A549 (cell line): ENCODE measurements around the gene WDR3. TPM values are rescaled to one million over a fixed set of nuclear protein-coding genes. Genes with fewer than 3 reads are reported as not detected.

Experiments used
- ATAC-seq, 2 experiments: fragments of 200-7000 bp in 1 of 2; fragments of >200 bp in 1 of 2; cut with Nextera tagmentation in 1 of 2; cut with Tn5 transposase in 1 of 2; 3 replicates each; pipeline versions ENCODE4 v1.8.0 to v1.9.1; 2018 to 2020; ENCODE audit warnings: mild to moderate bottlenecking in 1 of 2, moderate library complexity in 1 of 2
- CTCF ChIA-PET: fragments of 300-600 bp; sonication (Branson Sonifier 250); formaldehyde crosslinking; extraction: SDS; loops from one replicate; lab custom pipeline; 2021; ENCODE audit warnings: antibody characterized with exemption, inconsistent platforms; lab: Yijun Ruan, JAX
- POLR2A ChIA-PET: fragments of 350-600 bp; formaldehyde crosslinking; extraction: SDS; loops from one replicate; lab custom pipeline; 2021; ENCODE audit warnings: antibody characterized with exemption, inconsistent platforms; lab: Yijun Ruan, JAX
- DNase-seq, 2 experiments: peaks; one replicate each; pipeline versions ENCODE4 v3.0.0 to v3.0.0-alpha.2; 2011 to 2016; ENCODE audit warnings: low read depth in 1 of 2, low spot score in 1 of 2
- FAIRE-seq: peaks from 2 replicates; lab custom pipeline; 2011; peaks lifted over from hg19 to GRCh38; lab: Jason Lieb, UNC
- H3K27ac ChIP-seq, 2 experiments: fragments of >200 bp; sonication (Bioruptor Twin); formaldehyde crosslinking; 3 replicates each; pipeline ENCODE4 v1.5.1; 2016 to 2017
- H3K4me1 ChIP-seq: fragments of >200 bp; sonication (Bioruptor Twin); formaldehyde crosslinking; 3 replicates; pipeline ENCODE4 v1.6.1; 2016
- H3K4me2 ChIP-seq: fragments of >200 bp; sonication (Bioruptor Twin); formaldehyde crosslinking; 3 replicates; pipeline ENCODE4 v1.6.1; 2016
- H3K4me3 ChIP-seq: fragments of >200 bp; sonication (Bioruptor Twin); formaldehyde crosslinking; 3 replicates; pipeline ENCODE4 v1.5.1; 2016
- H3K9me3 ChIP-seq: fragments of >200 bp; sonication (Bioruptor Twin); formaldehyde crosslinking; 3 replicates; pipeline ENCODE4 v1.6.1; 2016
- EHF ChIP-seq: fragments of 250-450 bp; sonication (Bioruptor Pico); IDR thresholded peaks from 2 replicates; pipeline ENCODE4 v1.5.0; 2020; ENCODE audit warnings: mild to moderate bottlenecking
- EHMT2 ChIP-seq: fragments of 200-600 bp; sonication (generic); IDR thresholded peaks from 2 replicates; pipeline ENCODE4 v1.6.1; 2016; ENCODE audit warnings: antibody characterized with exemption, low read depth, mild to moderate bottlenecking, moderate library complexity
- FOSB ChIP-seq: fragments of 250-450 bp; sonication (Bioruptor Pico); IDR thresholded peaks from 2 replicates; pipeline ENCODE4 v1.5.0; 2020; ENCODE audit warnings: mild to moderate bottlenecking, moderate library complexity
- FOXS1 ChIP-seq: fragments of 250-450 bp; sonication (Bioruptor Pico); IDR thresholded peaks from 2 replicates; pipeline ENCODE4 v1.5.0; 2020; ENCODE audit warnings: mild to moderate bottlenecking, moderate library complexity
- HDAC2 ChIP-seq: fragments of 200-600 bp; sonication (generic); IDR thresholded peaks from 2 replicates; pipeline ENCODE4 v1.6.1; 2016
- HOXA7 ChIP-seq: fragments of 250-450 bp; sonication (Bioruptor Pico); IDR thresholded peaks from 2 replicates; pipeline ENCODE4 v1.5.0; 2020; ENCODE audit warnings: mild to moderate bottlenecking, moderate library complexity
- HOXB13 ChIP-seq: fragments of 250-450 bp; sonication (Bioruptor Pico); IDR thresholded peaks from 2 replicates; pipeline ENCODE4 v1.5.0; 2020; ENCODE audit warnings: low read depth, mild to moderate bottlenecking, moderate library complexity
- HOXB5 ChIP-seq: fragments of 250-450 bp; sonication (Bioruptor Pico); IDR thresholded peaks from 2 replicates; pipeline ENCODE4 v1.5.0; 2020; ENCODE audit warnings: mild to moderate bottlenecking, moderate library complexity
- JUN ChIP-seq, 2 experiments: fragments of >200 bp; sonication (Bioruptor Twin); formaldehyde crosslinking; IDR thresholded peaks; 2 replicates in 1 of 2; 3 replicates in 1 of 2; pipeline ENCODE4 v1.6.1; 2016 to 2017
- JUNB ChIP-seq: fragments of >200 bp; sonication (Bioruptor Twin); formaldehyde crosslinking; IDR thresholded peaks from 2 replicates; pipeline ENCODE4 v1.6.1; 2016
- MAFK ChIP-seq: fragments of 450-650 bp; IDR thresholded peaks from 2 replicates; pipeline ENCODE4 v1.6.1; 2014; ENCODE audit not compliant: partially characterized antibody
- NFE2L2 ChIP-seq: fragments of 150-350 bp; conservative IDR thresholded peaks from 2 replicates; pipeline ENCODE4 v1.6.1; 2014; ENCODE audit warnings: low read length
- NPAS2 ChIP-seq: fragments of 250-450 bp; sonication (Bioruptor Pico); IDR thresholded peaks from 2 replicates; pipeline ENCODE4 v1.8.0; 2022; ENCODE audit warnings: mild to moderate bottlenecking, moderate library complexity, borderline replicate concordance
- POLR2A ChIP-seq: IDR thresholded peaks from 2 replicates; pipeline ENCODE4 v1.6.1; 2012; ENCODE audit warnings: mild to moderate bottlenecking, low read length
- RARB ChIP-seq: fragments of 250-450 bp; sonication (Bioruptor Pico); IDR thresholded peaks from 2 replicates; pipeline ENCODE4 v1.8.0; 2021; ENCODE audit warnings: mild to moderate bottlenecking, moderate library complexity
- SREBF2 ChIP-seq: fragments of 450-650 bp; IDR thresholded peaks from 2 replicates; pipeline ENCODE4 v1.6.1; 2014; ENCODE audit warnings: mild to moderate bottlenecking, moderate library complexity
- ZC3H11A ChIP-seq: fragments of 450-650 bp; IDR thresholded peaks from 2 replicates; pipeline ENCODE4 v1.6.1; 2014; ENCODE audit warnings: antibody characterized with exemption, mild to moderate bottlenecking
- ZFP36 ChIP-seq: fragments of 450-650 bp; IDR thresholded peaks from 2 replicates; pipeline ENCODE4 v1.6.1; 2014; ENCODE audit warnings: borderline replicate concordance; ENCODE audit not compliant: partially characterized antibody
- ZNF302 ChIP-seq: fragments of 250-450 bp; sonication (Bioruptor Pico); IDR thresholded peaks from 2 replicates; pipeline ENCODE4 v1.9.0; 2021; ENCODE audit warnings: inconsistent platforms, mild to moderate bottlenecking, moderate library complexity
- WGBS: methylation state at CpG from one replicate; pipeline ENCODE4 v1.1.6; 2017; ENCODE audit errors: missing lambda C conversion rate; 5-methylcytosine and 5-hydroxymethylcytosine counted together
- polyA plus RNA-seq, 4 experiments: library from polyadenylated mRNA; depleted of rRNA in 3 of 4; stranded (reverse); fragments of >200 nt; fragmentation: RNase III in 1 of 4; extraction: RNeasy Plus Mini Kit Qiagen cat#74134 plus additional on column Dnase treatment in 1 of 4; gene quantifications; 2 replicates in 3 of 4; 3 replicates in 1 of 4; pipeline ENCODE4 v1.2.3, GENCODE V29; 2011 to 2017
- TF ChIP-seq, protein P1 (sequence below): fragments of 250-450 bp; sonication (Bioruptor Pico); IDR thresholded peaks from 2 replicates; pipeline ENCODE4 v1.5.0; 2020; ENCODE audit warnings: low read depth, mild to moderate bottlenecking, moderate library complexity
- TF ChIP-seq, protein P2 (sequence below): fragments of >200 bp; sonication (Bioruptor Twin); formaldehyde crosslinking; IDR thresholded peaks from 3 replicates; pipeline ENCODE4 v1.6.1; 2016
- TF ChIP-seq, protein P3 (sequence below): fragments of 250-450 bp; sonication (Bioruptor Pico); IDR thresholded peaks from 2 replicates; pipeline ENCODE4 v1.5.0; 2021; ENCODE audit warnings: mild to moderate bottlenecking, moderate library complexity, borderline replicate concordance
- TF ChIP-seq, protein P4 (sequence below): fragments of 150-350 bp; IDR thresholded peaks from 2 replicates; pipeline ENCODE4 v1.6.1; 2014; ENCODE audit warnings: low read depth, mild to moderate bottlenecking, low read length
- TF ChIP-seq, protein P5 (sequence below): IDR thresholded peaks from 2 replicates; pipeline ENCODE4 v1.6.1; 2012
- TF ChIP-seq, protein P6 (sequence below): fragments of >200 bp; sonication (Bioruptor Twin); formaldehyde crosslinking; IDR thresholded peaks from 3 replicates; pipeline ENCODE4 v1.5.1; 2016

Gene WDR3
- polyA plus RNA-seq, 2 of the 4 experiments (the other 2 are of a cell fraction): 29.1 to 54.6 TPM

DNA sequence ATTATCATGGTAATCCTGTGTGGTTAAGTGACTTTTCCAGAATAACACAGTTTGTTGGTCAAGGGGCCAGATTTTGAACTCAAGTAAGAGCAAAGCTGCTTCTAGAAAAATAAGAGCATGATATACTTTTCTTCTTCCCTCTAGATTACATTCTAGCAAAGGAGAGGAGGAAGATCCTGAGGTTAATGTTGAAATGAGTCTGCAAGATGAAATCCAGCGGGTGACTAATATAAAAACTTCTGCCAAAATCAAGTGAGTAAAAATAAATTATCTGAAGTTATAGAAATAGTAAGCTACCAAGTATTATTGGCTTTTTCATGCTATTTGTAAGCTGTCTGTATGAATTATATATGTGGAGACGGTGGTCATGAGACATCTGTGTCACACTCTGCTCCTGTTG is 12.8 kb downstream of the WDR3 start:
- Histone ChIP-seq H3K4me1 (no peaks in the 10 kb centered on the region), H3K4me2 (no peak overlapping the region), H3K27ac (no peak overlapping the region), H3K4me3 (no peak overlapping the region), H3K9me3 (no peaks in the 10 kb centered on the region)
- DNase-seq (no peak), FAIRE-seq (no peak), ATAC-seq (no peak)
- 83% methylated on average over 2 of the region's 2 CpGs for WGBS
- TF ChIP-seq HOXB13 (CRISPR knock-in tag) (no peak), FOXS1 (CRISPR knock-in tag) (no peak), EHF (CRISPR knock-in tag) (no peak), FOSB (CRISPR knock-in tag) (no peak), HOXB5 (CRISPR knock-in tag) (no peak), POLR2A (no peak), JUN (IDR thresholded peaks at IDR 0.05) (no peak), ZC3H11A (no peak), HDAC2 (no peak), HOXA7 (CRISPR knock-in tag) (no peak), ZNF302 (CRISPR knock-in tag) (no peak)
- TF ChIP-seq, protein P1, sequence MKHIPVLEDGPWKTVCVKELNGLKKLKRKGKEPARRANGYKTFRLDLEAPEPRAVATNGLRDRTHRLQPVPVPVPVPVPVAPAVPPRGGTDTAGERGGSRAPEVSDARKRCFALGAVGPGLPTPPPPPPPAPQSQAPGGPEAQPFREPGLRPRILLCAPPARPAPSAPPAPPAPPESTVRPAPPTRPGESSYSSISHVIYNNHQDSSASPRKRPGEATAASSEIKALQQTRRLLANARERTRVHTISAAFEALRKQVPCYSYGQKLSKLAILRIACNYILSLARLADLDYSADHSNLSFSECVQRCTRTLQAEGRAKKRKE (CRISPR knock-in tag): no peak
- TF ChIP-seq, protein P2, sequence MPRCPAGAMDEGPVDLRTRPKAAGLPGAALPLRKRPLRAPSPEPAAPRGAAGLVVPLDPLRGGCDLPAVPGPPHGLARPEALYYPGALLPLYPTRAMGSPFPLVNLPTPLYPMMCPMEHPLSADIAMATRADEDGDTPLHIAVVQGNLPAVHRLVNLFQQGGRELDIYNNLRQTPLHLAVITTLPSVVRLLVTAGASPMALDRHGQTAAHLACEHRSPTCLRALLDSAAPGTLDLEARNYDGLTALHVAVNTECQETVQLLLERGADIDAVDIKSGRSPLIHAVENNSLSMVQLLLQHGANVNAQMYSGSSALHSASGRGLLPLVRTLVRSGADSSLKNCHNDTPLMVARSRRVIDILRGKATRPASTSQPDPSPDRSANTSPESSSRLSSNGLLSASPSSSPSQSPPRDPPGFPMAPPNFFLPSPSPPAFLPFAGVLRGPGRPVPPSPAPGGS: no peak
- TF ChIP-seq, protein P3, sequence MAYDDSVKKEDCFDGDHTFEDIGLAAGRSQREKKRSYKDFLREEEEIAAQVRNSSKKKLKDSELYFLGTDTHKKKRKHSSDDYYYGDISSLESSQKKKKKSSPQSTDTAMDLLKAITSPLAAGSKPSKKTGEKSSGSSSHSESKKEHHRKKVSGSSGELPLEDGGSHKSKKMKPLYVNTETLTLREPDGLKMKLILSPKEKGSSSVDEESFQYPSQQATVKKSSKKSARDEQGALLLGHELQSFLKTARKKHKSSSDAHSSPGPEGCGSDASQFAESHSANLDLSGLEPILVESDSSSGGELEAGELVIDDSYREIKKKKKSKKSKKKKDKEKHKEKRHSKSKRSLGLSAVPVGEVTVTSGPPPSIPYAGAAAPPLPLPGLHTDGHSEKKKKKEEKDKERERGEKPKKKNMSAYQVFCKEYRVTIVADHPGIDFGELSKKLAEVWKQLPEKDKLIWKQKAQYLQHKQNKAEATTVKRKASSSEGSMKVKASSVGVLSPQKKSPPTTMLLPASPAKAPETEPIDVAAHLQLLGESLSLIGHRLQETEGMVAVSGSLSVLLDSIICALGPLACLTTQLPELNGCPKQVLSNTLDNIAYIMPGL (CRISPR knock-in tag): no peak
- TF ChIP-seq, protein P4, sequence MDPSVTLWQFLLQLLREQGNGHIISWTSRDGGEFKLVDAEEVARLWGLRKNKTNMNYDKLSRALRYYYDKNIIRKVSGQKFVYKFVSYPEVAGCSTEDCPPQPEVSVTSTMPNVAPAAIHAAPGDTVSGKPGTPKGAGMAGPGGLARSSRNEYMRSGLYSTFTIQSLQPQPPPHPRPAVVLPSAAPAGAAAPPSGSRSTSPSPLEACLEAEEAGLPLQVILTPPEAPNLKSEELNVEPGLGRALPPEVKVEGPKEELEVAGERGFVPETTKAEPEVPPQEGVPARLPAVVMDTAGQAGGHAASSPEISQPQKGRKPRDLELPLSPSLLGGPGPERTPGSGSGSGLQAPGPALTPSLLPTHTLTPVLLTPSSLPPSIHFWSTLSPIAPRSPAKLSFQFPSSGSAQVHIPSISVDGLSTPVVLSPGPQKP: no peak
- TF ChIP-seq, protein P5, sequence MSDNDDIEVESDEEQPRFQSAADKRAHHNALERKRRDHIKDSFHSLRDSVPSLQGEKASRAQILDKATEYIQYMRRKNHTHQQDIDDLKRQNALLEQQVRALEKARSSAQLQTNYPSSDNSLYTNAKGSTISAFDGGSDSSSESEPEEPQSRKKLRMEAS: no peak
- ChIA-PET POLR2A (no interaction called here), CTCF (no interaction called here)

DNA sequence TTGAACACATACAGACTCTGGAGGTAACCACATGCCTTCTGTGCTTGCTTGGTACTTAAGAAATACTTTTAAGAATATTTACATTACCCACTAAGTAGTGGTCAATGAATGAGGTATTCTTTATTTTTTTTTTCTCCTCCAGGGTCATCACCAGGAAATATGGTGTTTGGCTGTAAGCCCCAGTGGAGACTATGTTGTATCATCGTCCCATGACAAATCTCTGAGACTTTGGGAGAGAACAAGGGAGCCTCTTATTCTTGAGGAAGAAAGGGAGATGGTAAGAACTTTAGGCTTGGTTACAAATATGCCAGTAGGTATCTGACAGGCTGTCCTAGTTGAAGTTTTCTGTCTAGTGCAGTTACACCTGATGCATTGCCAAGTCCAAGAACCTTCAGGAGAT is 22.8 kb downstream of the WDR3 start:
- DNase-seq (no peak), ATAC-seq (no peak), FAIRE-seq (no peak)
- WGBS: 100% methylated on average over 1 of the region's 1 CpG
- Histone ChIP-seq H3K4me1 (no peaks in the 10 kb centered on the region), H3K27ac (no peak overlapping the region), H3K4me3 (no peak overlapping the region), H3K9me3 (no peaks in the 10 kb centered on the region)
- CTCF ChIA-PET: no interaction called here
- POLR2A ChIA-PET: no interaction called here
- TF ChIP-seq NFE2L2 (no peak), JUNB (no peak), EHMT2 (no peak), HOXB13 (CRISPR knock-in tag) (no peak), ZNF302 (CRISPR knock-in tag) (no peak), ZFP36 (no peak), MAFK (no peak), RARB (CRISPR knock-in tag) (no peak), HDAC2 (no peak), NPAS2 (CRISPR knock-in tag) (no peak), FOSB (CRISPR knock-in tag) (no peak), SREBF2 (no peak)
- TF ChIP-seq, protein P3 (CRISPR knock-in tag): no peak
- TF ChIP-seq, protein P4: no peak
- TF ChIP-seq, protein P6, sequence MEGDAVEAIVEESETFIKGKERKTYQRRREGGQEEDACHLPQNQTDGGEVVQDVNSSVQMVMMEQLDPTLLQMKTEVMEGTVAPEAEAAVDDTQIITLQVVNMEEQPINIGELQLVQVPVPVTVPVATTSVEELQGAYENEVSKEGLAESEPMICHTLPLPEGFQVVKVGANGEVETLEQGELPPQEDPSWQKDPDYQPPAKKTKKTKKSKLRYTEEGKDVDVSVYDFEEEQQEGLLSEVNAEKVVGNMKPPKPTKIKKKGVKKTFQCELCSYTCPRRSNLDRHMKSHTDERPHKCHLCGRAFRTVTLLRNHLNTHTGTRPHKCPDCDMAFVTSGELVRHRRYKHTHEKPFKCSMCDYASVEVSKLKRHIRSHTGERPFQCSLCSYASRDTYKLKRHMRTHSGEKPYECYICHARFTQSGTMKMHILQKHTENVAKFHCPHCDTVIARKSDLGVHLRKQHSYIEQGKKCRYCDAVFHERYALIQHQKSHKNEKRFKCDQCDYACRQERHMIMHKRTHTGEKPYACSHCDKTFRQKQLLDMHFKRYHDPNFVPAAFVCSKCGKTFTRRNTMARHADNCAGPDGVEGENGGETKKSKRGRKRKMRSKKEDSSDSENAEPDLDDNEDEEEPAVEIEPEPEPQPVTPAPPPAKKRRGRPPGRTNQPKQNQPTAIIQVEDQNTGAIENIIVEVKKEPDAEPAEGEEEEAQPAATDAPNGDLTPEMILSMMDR: no peak
- TF ChIP-seq, all 56 proteins: peak for 0
- no peak overlapping the region for H3K4me2 ChIP-seq
